Dermis blood vessel endothelial cell (primary cell): ENCODE data around the gene FAM20A. TPM values are rescaled to one million over a fixed set of nuclear protein-coding genes. Genes with fewer than 3 reads are reported as not detected.
"Not testable (repeated sequence)": the region's sequence is repeated elsewhere in the genome, so short reads cannot be mapped to it uniquely, and the experiment has no call there.

ENCODE experiments used
- DNase-seq: peaks from one replicate; pipeline ENCODE4 v3.0.0; 2010
- total RNA-seq: library from RNA; depleted of rRNA; stranded (reverse); fragments of >200 nt; gene quantifications from 2 replicates; pipeline ENCODE4 v1.2.3, GENCODE V29; 2014

FAM20A gene
- total RNA-seq, 1 donor from 2014 or later, result not detected

GRCh38 chr17:68587847-68588246 is 13.3 kb downstream of the FAM20A start:
- no peak for DNase-seq

GRCh38 chr17:68587026-68587425 is 14.1 kb downstream of the FAM20A start:
- DNase-seq, result no peak

- DNase-seq, result no peak
These were observed 15.5 kb downstream of the FAM20A start for GRCh38 chr17:68585643-68586042.

- DNase-seq, result no peak
These were observed 16.4 kb downstream of the FAM20A start for GRCh38 chr17:68584581-68585303.

GRCh38 chr17:68582867-68583266 is 18.3 kb downstream of the FAM20A start:
- not testable (repeated sequence) for DNase-seq

- DNase-seq, result no peak
These were observed 19.1 kb downstream of the FAM20A start for GRCh38 chr17:68581863-68582645.

GRCh38 chr17:68580236-68580770 is 20.9 kb downstream of the FAM20A start:
- no peak for DNase-seq

- DNase-seq, result no peak
These were observed 21.8 kb downstream of the FAM20A start for GRCh38 chr17:68579194-68579927.

- DNase-seq, result no peak
These were observed 22.9 kb downstream of the FAM20A start for GRCh38 chr17:68578236-68578635.

- no peak for DNase-seq
These were observed 23.7 kb downstream of the FAM20A start for GRCh38 chr17:68577497-68577821.

GRCh38 chr17:68576811-68577496 is 24.2 kb downstream of the FAM20A start:
- DNase-seq, result no peak

- no peak for DNase-seq
These were observed 25.0 kb downstream of the FAM20A start for GRCh38 chr17:68576137-68576536.

- no peak for DNase-seq
These were observed 27.8 kb downstream of the FAM20A start for GRCh38 chr17:68573338-68573737.

- DNase-seq, result no peak
These were observed 28.9 kb downstream of the FAM20A start for GRCh38 chr17:68572138-68572842.

GRCh38 chr17:68570526-68570925 is 30.6 kb downstream of the FAM20A start:
- no peak for DNase-seq

- DNase-seq, result no peak
These were observed 31.8 kb downstream of the FAM20A start for GRCh38 chr17:68569346-68569745.

- no peak for DNase-seq
These were observed 32.6 kb downstream of the FAM20A start for GRCh38 chr17:68568581-68568980.

- no peak for DNase-seq
These were observed 33.6 kb downstream of the FAM20A start for GRCh38 chr17:68567581-68567980.

GRCh38 chr17:68567035-68567434 is 34.1 kb downstream of the FAM20A start:
- no peak for DNase-seq

GRCh38 chr17:68566442-68566738 is 34.8 kb downstream of the FAM20A start:
- DNase-seq, result no peak

- DNase-seq, result no peak
These were observed 35.3 kb downstream of the FAM20A start for GRCh38 chr17:68565661-68566441.
